WTC11 (cell line): Measurements from ENCODE around the gene MYPOP. TPM values are rescaled to one million over a fixed set of nuclear protein-coding genes. Genes with fewer than 3 reads are reported as not detected.

Source experiments
- ATAC-seq: fragments of 200-7000 bp; cut with Tn5 transposase; 2 replicates; pipeline ENCODE4 v1.10.0; 2021; ENCODE audit warnings: mild to moderate bottlenecking, moderate library complexity
- CTCF ChIA-PET: fragments of 300-600 bp; sonication (Branson Sonifier 250); formaldehyde crosslinking; loops from one replicate; lab custom pipeline; 2021; ENCODE audit warnings: antibody characterized with exemption; lab: Charles Lee
- POLR2A ChIA-PET: fragments of 350-600 bp; sonication (Branson Sonifier 250); formaldehyde crosslinking; loops from one replicate; lab custom pipeline; 2021; ENCODE audit warnings: antibody characterized with exemption; lab: Charles Lee
- DNase-seq: peaks from one replicate; pipeline ENCODE4 v3.0.0; 2021; ENCODE audit warnings: low spot score
- H3K27ac Mint-ChIP-seq: 2 replicates; pipeline ENCODE4 v1.8.0; 2021; ENCODE audit warnings: mixed read lengths
- H3K27me3 Mint-ChIP-seq: 2 replicates; pipeline ENCODE4 v1.8.0; 2021; ENCODE audit warnings: low read depth, mild to moderate bottlenecking, moderate library complexity, mixed read lengths
- H3K36me3 Mint-ChIP-seq: 2 replicates; pipeline ENCODE4 v1.8.0; 2021; ENCODE audit warnings: mixed read lengths
- H3K4me1 Mint-ChIP-seq: 2 replicates; pipeline ENCODE4 v1.8.0; 2022; ENCODE audit warnings: mixed read lengths
- H3K4me3 Mint-ChIP-seq: 2 replicates; pipeline ENCODE4 v1.8.0; 2021; ENCODE audit warnings: mild to moderate bottlenecking, moderate library complexity, mixed read lengths
- H3K9me3 Mint-ChIP-seq: 2 replicates; pipeline ENCODE4 v1.8.0; 2021; ENCODE audit warnings: mixed read lengths
- CREM ChIP-seq: sonication (generic); formaldehyde crosslinking; IDR thresholded peaks from 2 replicates; pipeline ENCODE4 v1.8.1; 2022; ENCODE audit warnings: mild to moderate bottlenecking, missing genetic modification reagents, moderate library complexity
- EMX1 ChIP-seq: fragments of 250-450 bp; sonication (Bioruptor Pico); IDR thresholded peaks from 2 replicates; pipeline ENCODE4 v1.8.0; 2021; ENCODE audit warnings: mild to moderate bottlenecking
- GRHL2 ChIP-seq: fragments of 250-450 bp; sonication (Bioruptor Pico); IDR thresholded peaks from 2 replicates; pipeline ENCODE4 v1.8.0; 2022; ENCODE audit warnings: mild to moderate bottlenecking, moderate library complexity; ENCODE audit not compliant: insufficient replicate concordance, severe bottlenecking
- IRF2 ChIP-seq: sonication (generic); formaldehyde crosslinking; IDR thresholded peaks from 2 replicates; pipeline ENCODE4 v1.8.0; 2022; ENCODE audit warnings: low read depth, missing genetic modification reagents, borderline replicate concordance
- SMAD3 ChIP-seq: sonication (generic); formaldehyde crosslinking; IDR thresholded peaks from 2 replicates; pipeline ENCODE4 v1.8.0; 2022; ENCODE audit warnings: missing genetic modification reagents, mild to moderate bottlenecking, borderline replicate concordance
- ZNF138 ChIP-seq: sonication (generic); formaldehyde crosslinking; conservative IDR thresholded peaks from 2 replicates; pipeline ENCODE4 v1.8.1; 2022; ENCODE audit warnings: mild to moderate bottlenecking, moderate library complexity, missing genetic modification reagents
- ZNF232 ChIP-seq: sonication (generic); formaldehyde crosslinking; IDR thresholded peaks from 2 replicates; pipeline ENCODE4 v1.8.0; 2022; ENCODE audit warnings: mild to moderate bottlenecking, missing genetic modification reagents
- ZNF317 ChIP-seq: sonication (generic); formaldehyde crosslinking; IDR thresholded peaks from 2 replicates; pipeline ENCODE4 v1.8.1; 2023; ENCODE audit warnings: low read depth, mild to moderate bottlenecking, moderate library complexity, missing genetic modification reagents, borderline replicate concordance
- total RNA-seq: library from RNA; stranded (reverse); gene quantifications from 3 replicates; pipeline ENCODE4 v1.2.3, GENCODE V29; 2021
- TF ChIP-seq, protein P1 (sequence below): fragments of 250-450 bp; sonication (Bioruptor Pico); IDR thresholded peaks from 2 replicates; pipeline ENCODE4 v1.9.0; 2021; ENCODE audit warnings: moderate library complexity, mild to moderate bottlenecking, inconsistent platforms, borderline replicate concordance
- TF ChIP-seq, protein P2 (sequence below): fragments of 250-450 bp; sonication (Bioruptor Pico); IDR thresholded peaks from 2 replicates; pipeline ENCODE4 v1.9.0; 2021; ENCODE audit warnings: mild to moderate bottlenecking
- TF ChIP-seq, protein P3 (sequence below): sonication (generic); formaldehyde crosslinking; IDR thresholded peaks from 2 replicates; pipeline ENCODE4 v1.8.0; 2022; ENCODE audit warnings: mild to moderate bottlenecking, missing genetic modification reagents
- TF ChIP-seq, protein P4 (sequence below): sonication (generic); formaldehyde crosslinking; IDR thresholded peaks from 2 replicates; pipeline ENCODE4 v1.8.0; 2023; ENCODE audit warnings: mild to moderate bottlenecking, missing genetic modification reagents
- TF ChIP-seq, protein P5 (sequence below): sonication (generic); formaldehyde crosslinking; IDR thresholded peaks from 2 replicates; pipeline ENCODE4 v1.8.0; 2022; ENCODE audit warnings: mild to moderate bottlenecking, missing genetic modification reagents
- TF ChIP-seq, protein P6 (sequence below): sonication (generic); formaldehyde crosslinking; IDR thresholded peaks from 2 replicates; pipeline ENCODE4 v1.8.1; 2023; ENCODE audit warnings: mild to moderate bottlenecking, missing genetic modification reagents, moderate library complexity
- TF ChIP-seq, protein P7 (sequence below): fragments of 200-600 bp; IDR thresholded peaks from 2 replicates; pipeline ENCODE4 v1.8.0; 2022; ENCODE audit warnings: antibody characterized with exemption
- TF ChIP-seq, protein P8 (sequence below): sonication (generic); formaldehyde crosslinking; IDR thresholded peaks from 2 replicates; pipeline ENCODE4 v1.8.1; 2022; ENCODE audit warnings: low read depth, mild to moderate bottlenecking, moderate library complexity, missing genetic modification reagents, borderline replicate concordance
- TF ChIP-seq, protein P9 (sequence below): sonication (generic); formaldehyde crosslinking; IDR thresholded peaks from 2 replicates; pipeline ENCODE4 v1.8.1; 2022; ENCODE audit warnings: low read depth, missing genetic modification reagents, borderline replicate concordance
- TF ChIP-seq, protein P10 (sequence below): fragments of 250-450 bp; sonication (Bioruptor Pico); conservative IDR thresholded peaks from 2 replicates; pipeline ENCODE4 v1.9.0; 2021; ENCODE audit warnings: mild to moderate bottlenecking

MYPOP gene
- total RNA-seq, 1 experiment from 2014 or later = 13.6 TPM

DNA sequence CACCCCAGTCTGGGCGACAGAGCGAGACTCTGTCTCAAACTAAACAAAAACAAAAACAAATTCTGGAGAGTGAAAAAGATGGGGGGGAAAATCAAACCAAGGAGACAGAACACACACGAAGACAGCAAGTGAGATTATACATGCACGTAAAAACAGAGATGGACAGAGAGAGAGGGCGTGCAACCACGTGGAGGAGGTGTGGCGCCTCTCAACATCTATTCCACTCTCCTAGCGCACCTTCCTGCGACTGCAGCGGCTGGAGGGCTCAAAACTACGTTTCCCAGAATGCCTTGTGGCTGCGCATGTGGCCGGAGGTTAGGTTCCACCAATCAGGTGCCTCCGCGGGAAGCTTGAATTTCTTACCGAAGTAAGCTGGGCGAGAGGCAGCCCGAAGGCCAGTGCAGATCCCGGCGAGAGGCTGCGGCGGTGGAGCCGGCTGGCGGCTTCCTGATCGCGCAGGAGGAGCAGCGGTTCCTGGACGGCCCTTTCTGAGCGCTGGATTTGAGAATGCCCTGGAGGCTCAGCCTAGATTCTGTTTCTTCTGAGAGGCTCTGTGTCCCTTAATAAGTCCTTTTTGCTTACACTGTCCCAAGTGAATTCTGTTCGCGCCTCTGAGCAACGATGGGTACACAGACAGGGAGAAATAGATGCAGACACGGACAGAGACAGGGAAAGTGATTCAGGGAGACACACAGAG, 25.3 kb upstream of the MYPOP start:
- DNase-seq (peak; percentile 95), ATAC-seq (peak; percentile 99)
- Mint-ChIP-seq H3K4me3 (peak overlapping the region; percentile 63), H3K9me3 (no peaks in the 10 kb centered on the region), H3K27ac (no peak overlapping the region), H3K36me3 (no peaks in the 10 kb centered on the region), H3K27me3 (peaks cover 66% of the 10 kb centered on the region), H3K4me1 (peaks cover 8% of the 10 kb centered on the region)
- POLR2A ChIA-PET = interaction anchor here (0.6 to 1.4 kb wide), 6 partner anchors 12 to 101 kb away, joined by 3 to 7 read pairs (median 4); partner anchors contain the start of genes CCDC61, IRF2BP1, MYPOP and SYMPK
- CTCF ChIA-PET = interaction anchor here (0.6 to 2.3 kb wide), 15 partner anchors 12 to 371 kb away, joined by 3 to 19 read pairs (median 5); partner anchors contain the start of genes NOVA2 and PGLYRP1
- TF ChIP-seq, protein P1, sequence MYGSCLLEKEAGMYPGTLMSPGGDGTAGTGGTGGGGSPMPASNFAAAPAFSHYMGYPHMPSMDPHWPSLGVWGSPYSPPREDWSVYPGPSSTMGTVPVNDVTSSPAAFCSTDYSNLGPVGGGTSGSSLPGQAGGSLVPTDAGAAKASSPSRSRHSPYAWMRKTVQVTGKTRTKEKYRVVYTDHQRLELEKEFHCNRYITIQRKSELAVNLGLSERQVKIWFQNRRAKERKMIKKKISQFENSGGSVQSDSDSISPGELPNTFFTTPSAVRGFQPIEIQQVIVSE (CRISPR knock-in tag) = no peak
- TF ChIP-seq, protein P2, sequence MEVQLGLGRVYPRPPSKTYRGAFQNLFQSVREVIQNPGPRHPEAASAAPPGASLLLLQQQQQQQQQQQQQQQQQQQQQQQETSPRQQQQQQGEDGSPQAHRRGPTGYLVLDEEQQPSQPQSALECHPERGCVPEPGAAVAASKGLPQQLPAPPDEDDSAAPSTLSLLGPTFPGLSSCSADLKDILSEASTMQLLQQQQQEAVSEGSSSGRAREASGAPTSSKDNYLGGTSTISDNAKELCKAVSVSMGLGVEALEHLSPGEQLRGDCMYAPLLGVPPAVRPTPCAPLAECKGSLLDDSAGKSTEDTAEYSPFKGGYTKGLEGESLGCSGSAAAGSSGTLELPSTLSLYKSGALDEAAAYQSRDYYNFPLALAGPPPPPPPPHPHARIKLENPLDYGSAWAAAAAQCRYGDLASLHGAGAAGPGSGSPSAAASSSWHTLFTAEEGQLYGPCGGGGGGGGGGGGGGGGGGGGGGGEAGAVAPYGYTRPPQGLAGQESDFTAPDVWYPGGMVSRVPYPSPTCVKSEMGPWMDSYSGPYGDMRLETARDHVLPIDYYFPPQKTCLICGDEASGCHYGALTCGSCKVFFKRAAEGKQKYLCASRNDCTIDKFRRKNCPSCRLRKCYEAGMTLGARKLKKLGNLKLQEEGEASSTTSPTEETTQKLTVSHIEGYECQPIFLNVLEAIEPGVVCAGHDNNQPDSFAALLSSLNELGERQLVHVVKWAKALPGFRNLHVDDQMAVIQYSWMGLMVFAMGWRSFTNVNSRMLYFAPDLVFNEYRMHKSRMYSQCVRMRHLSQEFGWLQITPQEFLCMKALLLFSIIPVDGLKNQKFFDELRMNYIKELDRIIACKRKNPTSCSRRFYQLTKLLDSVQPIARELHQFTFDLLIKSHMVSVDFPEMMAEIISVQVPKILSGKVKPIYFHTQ (CRISPR knock-in tag) = no peak
- TF ChIP-seq IRF2 (no peak), SMAD3 (CRISPR knock-in tag) (no peak), ZNF317 (CRISPR knock-in tag) (no peak), CREM (CRISPR knock-in tag) (0 out of 2 replicates have a peak, but pooled peaks have one; percentile 52), EMX1 (CRISPR knock-in tag) (no peak), ZNF232 (CRISPR knock-in tag) (peak; percentile 77; the same call in 1 of the 2 replicates), ZNF138 (no peak), GRHL2 (CRISPR knock-in tag) (no peak)
- TF ChIP-seq, protein P3, sequence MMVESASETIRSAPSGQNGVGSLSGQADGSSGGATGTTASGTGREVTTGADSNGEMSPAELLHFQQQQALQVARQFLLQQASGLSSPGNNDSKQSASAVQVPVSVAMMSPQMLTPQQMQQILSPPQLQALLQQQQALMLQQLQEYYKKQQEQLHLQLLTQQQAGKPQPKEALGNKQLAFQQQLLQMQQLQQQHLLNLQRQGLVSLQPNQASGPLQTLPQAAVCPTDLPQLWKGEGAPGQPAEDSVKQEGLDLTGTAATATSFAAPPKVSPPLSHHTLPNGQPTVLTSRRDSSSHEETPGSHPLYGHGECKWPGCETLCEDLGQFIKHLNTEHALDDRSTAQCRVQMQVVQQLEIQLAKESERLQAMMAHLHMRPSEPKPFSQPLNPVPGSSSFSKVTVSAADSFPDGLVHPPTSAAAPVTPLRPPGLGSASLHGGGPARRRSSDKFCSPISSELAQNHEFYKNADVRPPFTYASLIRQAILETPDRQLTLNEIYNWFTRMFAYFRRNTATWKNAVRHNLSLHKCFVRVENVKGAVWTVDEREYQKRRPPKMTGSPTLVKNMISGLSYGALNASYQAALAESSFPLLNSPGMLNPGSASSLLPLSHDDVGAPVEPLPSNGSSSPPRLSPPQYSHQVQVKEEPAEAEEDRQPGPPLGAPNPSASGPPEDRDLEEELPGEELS (CRISPR knock-in tag) = no peak
- TF ChIP-seq, protein P4, sequence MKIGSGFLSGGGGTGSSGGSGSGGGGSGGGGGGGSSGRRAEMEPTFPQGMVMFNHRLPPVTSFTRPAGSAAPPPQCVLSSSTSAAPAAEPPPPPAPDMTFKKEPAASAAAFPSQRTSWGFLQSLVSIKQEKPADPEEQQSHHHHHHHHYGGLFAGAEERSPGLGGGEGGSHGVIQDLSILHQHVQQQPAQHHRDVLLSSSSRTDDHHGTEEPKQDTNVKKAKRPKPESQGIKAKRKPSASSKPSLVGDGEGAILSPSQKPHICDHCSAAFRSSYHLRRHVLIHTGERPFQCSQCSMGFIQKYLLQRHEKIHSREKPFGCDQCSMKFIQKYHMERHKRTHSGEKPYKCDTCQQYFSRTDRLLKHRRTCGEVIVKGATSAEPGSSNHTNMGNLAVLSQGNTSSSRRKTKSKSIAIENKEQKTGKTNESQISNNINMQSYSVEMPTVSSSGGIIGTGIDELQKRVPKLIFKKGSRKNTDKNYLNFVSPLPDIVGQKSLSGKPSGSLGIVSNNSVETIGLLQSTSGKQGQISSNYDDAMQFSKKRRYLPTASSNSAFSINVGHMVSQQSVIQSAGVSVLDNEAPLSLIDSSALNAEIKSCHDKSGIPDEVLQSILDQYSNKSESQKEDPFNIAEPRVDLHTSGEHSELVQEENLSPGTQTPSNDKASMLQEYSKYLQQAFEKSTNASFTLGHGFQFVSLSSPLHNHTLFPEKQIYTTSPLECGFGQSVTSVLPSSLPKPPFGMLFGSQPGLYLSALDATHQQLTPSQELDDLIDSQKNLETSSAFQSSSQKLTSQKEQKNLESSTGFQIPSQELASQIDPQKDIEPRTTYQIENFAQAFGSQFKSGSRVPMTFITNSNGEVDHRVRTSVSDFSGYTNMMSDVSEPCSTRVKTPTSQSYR (CRISPR knock-in tag) = 0 out of 2 replicates have a peak, but pooled peaks have one; percentile 44
- TF ChIP-seq, protein P5, sequence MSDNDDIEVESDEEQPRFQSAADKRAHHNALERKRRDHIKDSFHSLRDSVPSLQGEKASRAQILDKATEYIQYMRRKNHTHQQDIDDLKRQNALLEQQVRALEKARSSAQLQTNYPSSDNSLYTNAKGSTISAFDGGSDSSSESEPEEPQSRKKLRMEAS (CRISPR knock-in tag) = peak; percentile 94
- TF ChIP-seq, protein P6, sequence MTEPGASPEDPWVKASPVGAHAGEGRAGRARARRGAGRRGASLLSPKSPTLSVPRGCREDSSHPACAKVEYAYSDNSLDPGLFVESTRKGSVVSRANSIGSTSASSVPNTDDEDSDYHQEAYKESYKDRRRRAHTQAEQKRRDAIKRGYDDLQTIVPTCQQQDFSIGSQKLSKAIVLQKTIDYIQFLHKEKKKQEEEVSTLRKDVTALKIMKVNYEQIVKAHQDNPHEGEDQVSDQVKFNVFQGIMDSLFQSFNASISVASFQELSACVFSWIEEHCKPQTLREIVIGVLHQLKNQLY (CRISPR knock-in tag) = no peak
- TF ChIP-seq, protein P7, sequence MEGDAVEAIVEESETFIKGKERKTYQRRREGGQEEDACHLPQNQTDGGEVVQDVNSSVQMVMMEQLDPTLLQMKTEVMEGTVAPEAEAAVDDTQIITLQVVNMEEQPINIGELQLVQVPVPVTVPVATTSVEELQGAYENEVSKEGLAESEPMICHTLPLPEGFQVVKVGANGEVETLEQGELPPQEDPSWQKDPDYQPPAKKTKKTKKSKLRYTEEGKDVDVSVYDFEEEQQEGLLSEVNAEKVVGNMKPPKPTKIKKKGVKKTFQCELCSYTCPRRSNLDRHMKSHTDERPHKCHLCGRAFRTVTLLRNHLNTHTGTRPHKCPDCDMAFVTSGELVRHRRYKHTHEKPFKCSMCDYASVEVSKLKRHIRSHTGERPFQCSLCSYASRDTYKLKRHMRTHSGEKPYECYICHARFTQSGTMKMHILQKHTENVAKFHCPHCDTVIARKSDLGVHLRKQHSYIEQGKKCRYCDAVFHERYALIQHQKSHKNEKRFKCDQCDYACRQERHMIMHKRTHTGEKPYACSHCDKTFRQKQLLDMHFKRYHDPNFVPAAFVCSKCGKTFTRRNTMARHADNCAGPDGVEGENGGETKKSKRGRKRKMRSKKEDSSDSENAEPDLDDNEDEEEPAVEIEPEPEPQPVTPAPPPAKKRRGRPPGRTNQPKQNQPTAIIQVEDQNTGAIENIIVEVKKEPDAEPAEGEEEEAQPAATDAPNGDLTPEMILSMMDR = no peak
- TF ChIP-seq, protein P8, sequence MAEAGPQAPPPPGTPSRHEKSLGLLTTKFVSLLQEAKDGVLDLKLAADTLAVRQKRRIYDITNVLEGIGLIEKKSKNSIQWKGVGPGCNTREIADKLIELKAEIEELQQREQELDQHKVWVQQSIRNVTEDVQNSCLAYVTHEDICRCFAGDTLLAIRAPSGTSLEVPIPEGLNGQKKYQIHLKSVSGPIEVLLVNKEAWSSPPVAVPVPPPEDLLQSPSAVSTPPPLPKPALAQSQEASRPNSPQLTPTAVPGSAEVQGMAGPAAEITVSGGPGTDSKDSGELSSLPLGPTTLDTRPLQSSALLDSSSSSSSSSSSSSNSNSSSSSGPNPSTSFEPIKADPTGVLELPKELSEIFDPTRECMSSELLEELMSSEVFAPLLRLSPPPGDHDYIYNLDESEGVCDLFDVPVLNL = peak; percentile 100
- TF ChIP-seq, protein P9, sequence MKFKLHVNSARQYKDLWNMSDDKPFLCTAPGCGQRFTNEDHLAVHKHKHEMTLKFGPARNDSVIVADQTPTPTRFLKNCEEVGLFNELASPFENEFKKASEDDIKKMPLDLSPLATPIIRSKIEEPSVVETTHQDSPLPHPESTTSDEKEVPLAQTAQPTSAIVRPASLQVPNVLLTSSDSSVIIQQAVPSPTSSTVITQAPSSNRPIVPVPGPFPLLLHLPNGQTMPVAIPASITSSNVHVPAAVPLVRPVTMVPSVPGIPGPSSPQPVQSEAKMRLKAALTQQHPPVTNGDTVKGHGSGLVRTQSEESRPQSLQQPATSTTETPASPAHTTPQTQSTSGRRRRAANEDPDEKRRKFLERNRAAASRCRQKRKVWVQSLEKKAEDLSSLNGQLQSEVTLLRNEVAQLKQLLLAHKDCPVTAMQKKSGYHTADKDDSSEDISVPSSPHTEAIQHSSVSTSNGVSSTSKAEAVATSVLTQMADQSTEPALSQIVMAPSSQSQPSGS = no peak
- TF ChIP-seq, protein P10, sequence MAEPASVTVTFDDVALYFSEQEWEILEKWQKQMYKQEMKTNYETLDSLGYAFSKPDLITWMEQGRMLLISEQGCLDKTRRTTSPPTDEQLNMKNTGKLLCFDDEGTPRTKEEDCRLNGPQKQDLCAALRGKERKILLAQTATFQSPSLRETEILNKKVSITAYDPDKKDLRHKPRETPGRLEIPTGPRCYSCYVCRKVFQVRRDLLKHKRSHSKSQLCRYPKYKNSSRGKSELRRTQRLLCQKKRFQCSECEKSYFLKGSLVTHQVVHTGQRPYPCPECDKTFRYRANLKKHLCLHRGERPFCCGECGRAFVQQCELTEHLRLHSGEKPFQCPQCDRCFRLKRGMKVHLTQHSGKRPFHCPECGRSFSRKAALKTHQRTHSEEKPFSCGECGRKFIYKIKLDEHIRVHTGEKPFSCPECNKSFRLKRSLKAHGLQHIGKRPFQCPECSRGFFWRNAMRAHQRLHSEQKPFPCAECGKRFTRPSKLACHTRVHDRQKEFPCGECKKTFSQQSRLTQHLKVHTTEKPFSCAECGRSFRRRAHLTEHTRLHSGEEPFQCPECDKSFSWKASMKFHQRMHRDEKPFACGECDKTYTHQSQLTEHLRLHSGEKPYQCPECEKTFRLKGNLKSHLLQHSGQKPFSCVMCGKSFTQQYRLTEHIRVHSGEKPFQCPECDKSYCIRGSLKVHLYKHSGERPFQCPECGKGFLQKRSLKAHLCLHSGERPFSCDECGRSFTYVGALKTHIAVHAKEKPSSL (CRISPR knock-in tag) = no peak
